GM21723 (cell line): ENCODE data around the gene METRNL.
"Not testable (repeated sequence)": the region's sequence is repeated elsewhere in the genome, so short reads cannot be mapped to it uniquely, and the experiment has no call there.

ENCODE experiments used
- ATAC-seq: cut with Tn5 transposase; IDR thresholded peaks from one replicate; pipeline ENCODE4 v1.9.1; 2021; ENCODE audit warnings: mild to moderate bottlenecking, moderate library complexity; ENCODE audit not compliant: unreplicated experiment

Gene METRNL

GRCh38 chr17:83079352-83079747 lies at the start of gene METRNL:
TSS of gene METRNL (plus strand) at chr17:83079609. CDS start at chr17:83079816, 207 bp downstream.
- ATAC-seq = no peak

GRCh38 chr17:83030432-83030831 lies 49.0 kb upstream of the METRNL start:
- no peak for ATAC-seq

- no peak for ATAC-seq
These were observed 48.0 kb upstream of the METRNL start for GRCh38 chr17:83031321-83031945.

GRCh38 chr17:83031946-83032451 lies 47.4 kb upstream of the METRNL start:
- ATAC-seq = not testable (repeated sequence)

- no peak for ATAC-seq
These were observed 46.6 kb upstream of the METRNL start for GRCh38 chr17:83032781-83033180.

GRCh38 chr17:83034525-83034924 lies 44.9 kb upstream of the METRNL start:
- ATAC-seq = no peak

- no peak for ATAC-seq
These were observed 43.7 kb upstream of the METRNL start for GRCh38 chr17:83035722-83036121.

GRCh38 chr17:83036193-83036592 lies 43.2 kb upstream of the METRNL start:
- no peak for ATAC-seq

- no peak for ATAC-seq
These were observed 42.7 kb upstream of the METRNL start for GRCh38 chr17:83036666-83037065.

GRCh38 chr17:83037084-83037873 lies 42.1 kb upstream of the METRNL start:
- no peak for ATAC-seq

- ATAC-seq = no peak
These were observed 41.6 kb upstream of the METRNL start for GRCh38 chr17:83037874-83038165.

- ATAC-seq = not testable (repeated sequence)
These were observed 40.4 kb upstream of the METRNL start for GRCh38 chr17:83038983-83039382.

- no peak for ATAC-seq
These were observed 38.1 kb upstream of the METRNL start for GRCh38 chr17:83041305-83041704.

- no peak for ATAC-seq
These were observed 36.8 kb upstream of the METRNL start for GRCh38 chr17:83042522-83043158.

- not testable (repeated sequence) for ATAC-seq
These were observed 34.9 kb upstream of the METRNL start for GRCh38 chr17:83044479-83044878.

GRCh38 chr17:83046448-83047181 lies 32.8 kb upstream of the METRNL start:
- ATAC-seq = no peak

- ATAC-seq = no peak
These were observed 32.3 kb upstream of the METRNL start for GRCh38 chr17:83047182-83047478.

GRCh38 chr17:83047818-83048475 lies 31.5 kb upstream of the METRNL start:
- ATAC-seq = not testable (repeated sequence)

- no peak for ATAC-seq
These were observed 28.6 kb upstream of the METRNL start for GRCh38 chr17:83050651-83051395.
